ENCODE results near the gene SEC31B.

The SEC31B gene

GRCh38 chr10:100519311-100520051 lies at the start of gene SEC31B:
Gene SEC31B, minus strand, starts transcription at chr10:100519861. Its CDS starts 2,909 bp downstream, at chr10:100516952.
- peak within 1 kb of the TSS; percentile 38 for H3K4me3 ChIP-seq (replicated peaks; ENCODE audit: low read depth, low read length)
- no peak for DNase-seq (ENCODE audit: extremely low read depth, low read depth)
- TF ChIP-seq CTCF (IDR thresholded peaks at IDR 0.05; ENCODE audit: low read depth, low read length, missing control alignments), result no peak

- no peak overlapping the region for H3K4me3 ChIP-seq (replicated peaks; ENCODE audit: low read depth, low read length)
- TF ChIP-seq CTCF (IDR thresholded peaks at IDR 0.05; ENCODE audit: low read depth, low read length, missing control alignments), result no peak
- no peak for DNase-seq (ENCODE audit: extremely low read depth, low read depth)
Measured at GRCh38 chr10:100568912-100569311, 49.3 kb upstream of the SEC31B start.

GRCh38 chr10:100567826-100568225 lies 48.2 kb upstream of the SEC31B start:
- TF ChIP-seq CTCF (IDR thresholded peaks at IDR 0.05; ENCODE audit: low read depth, low read length, missing control alignments), result no peak
- no peak for DNase-seq (ENCODE audit: extremely low read depth, low read depth)
- no peak overlapping the region for H3K4me3 ChIP-seq (replicated peaks; ENCODE audit: low read depth, low read length)

GRCh38 chr10:100567249-100567648 lies 47.6 kb upstream of the SEC31B start:
- no peak for DNase-seq (ENCODE audit: extremely low read depth, low read depth)
- no peak overlapping the region for H3K4me3 ChIP-seq (replicated peaks; ENCODE audit: low read depth, low read length)
- TF ChIP-seq CTCF (IDR thresholded peaks at IDR 0.05; ENCODE audit: low read depth, low read length, missing control alignments), result no peak

- TF ChIP-seq CTCF (IDR thresholded peaks at IDR 0.05; ENCODE audit: low read depth, low read length, missing control alignments), result no peak
- DNase-seq (ENCODE audit: extremely low read depth, low read depth), result no peak
- no peak overlapping the region for H3K4me3 ChIP-seq (replicated peaks; ENCODE audit: low read depth, low read length)
Measured at GRCh38 chr10:100566561-100566960, 46.9 kb upstream of the SEC31B start.

- no peak for DNase-seq (ENCODE audit: extremely low read depth, low read depth)
- no peak for TF ChIP-seq CTCF (IDR thresholded peaks at IDR 0.05; ENCODE audit: low read depth, low read length, missing control alignments)
- H3K4me3 ChIP-seq (replicated peaks; ENCODE audit: low read depth, low read length), result no peak overlapping the region
Measured at GRCh38 chr10:100565206-100565985, 45.7 kb upstream of the SEC31B start.

All from HFF-Myc (cell line).